DMS53 treated with DMSO at 0.1 percent for 48 hours (cell line): ENCODE data around the gene CAGE1.
A peak's percentile ranks its signal among the peaks of the same experiment; 100 is the strongest.
"Not testable (repeated sequence)": the region's sequence is repeated elsewhere in the genome, so short reads cannot be mapped to it uniquely, and the experiment has no call there.

Source experiments
- DNase-seq: peaks from one replicate; lab custom pipeline; 2025; ENCODE audit not compliant: unreplicated experiment; lab: John Stamatoyannopoulos, UW

Gene CAGE1

DNA sequence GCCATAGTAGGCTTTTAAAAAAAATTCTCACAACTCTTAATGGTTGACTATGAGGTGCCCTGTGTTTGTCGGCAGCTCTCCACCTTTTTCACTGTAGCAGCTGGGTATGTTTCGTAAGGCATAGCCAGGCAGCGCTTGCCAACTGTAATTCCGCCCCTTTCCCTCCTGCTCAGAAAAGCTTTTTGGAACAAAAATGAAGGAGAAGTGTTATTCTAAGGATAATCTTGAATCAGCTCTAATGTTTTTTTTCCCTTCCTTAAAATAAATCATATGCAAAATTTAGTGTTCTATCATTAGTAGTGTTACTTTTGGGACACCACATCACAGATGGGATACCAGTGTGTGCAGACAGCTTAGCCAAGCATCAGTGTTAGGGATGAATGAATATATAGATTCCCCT is 21.3 kb upstream of the CAGE1 start:
- no peak for DNase-seq

DNA sequence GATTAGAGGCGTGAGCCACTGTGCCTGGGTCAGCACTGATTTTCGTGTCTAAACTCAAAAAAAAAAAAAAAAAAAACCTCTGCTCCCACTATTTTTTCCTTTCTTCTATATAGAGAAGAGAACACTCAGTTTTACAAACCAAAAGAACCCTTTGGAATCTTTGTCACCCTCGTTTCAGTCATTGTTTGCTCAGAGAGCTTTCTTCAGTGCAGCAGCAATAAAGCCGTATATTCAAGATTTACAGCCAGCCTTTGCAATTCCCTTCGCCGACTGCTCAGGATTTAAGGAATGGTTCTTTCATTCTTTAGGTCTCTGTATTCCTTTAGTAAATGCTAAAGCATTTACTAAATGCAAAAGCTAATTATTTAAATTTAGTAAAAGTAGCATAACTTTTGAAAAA is 20.2 kb upstream of the CAGE1 start:
- no peak for DNase-seq

DNA sequence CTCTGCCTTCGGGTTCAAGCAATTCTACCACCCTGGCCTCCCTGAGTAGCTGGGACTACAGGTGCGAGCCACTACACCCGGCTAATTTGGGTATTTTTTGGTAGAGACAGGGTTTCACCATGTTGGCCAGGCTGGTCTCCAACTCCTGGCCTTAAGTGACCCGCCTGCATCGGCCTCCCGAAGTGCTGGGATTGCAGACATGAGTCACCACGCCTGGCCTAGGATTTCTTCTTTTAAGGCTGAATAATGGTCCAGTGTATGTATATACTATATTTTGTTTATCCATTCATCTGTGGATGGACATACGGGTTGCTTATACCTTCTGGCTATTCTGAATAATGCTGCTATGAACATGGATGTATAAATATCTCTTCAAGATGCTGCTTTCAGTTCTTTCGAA is 17.2 kb upstream of the CAGE1 start:
- DNase-seq, result no peak

DNA sequence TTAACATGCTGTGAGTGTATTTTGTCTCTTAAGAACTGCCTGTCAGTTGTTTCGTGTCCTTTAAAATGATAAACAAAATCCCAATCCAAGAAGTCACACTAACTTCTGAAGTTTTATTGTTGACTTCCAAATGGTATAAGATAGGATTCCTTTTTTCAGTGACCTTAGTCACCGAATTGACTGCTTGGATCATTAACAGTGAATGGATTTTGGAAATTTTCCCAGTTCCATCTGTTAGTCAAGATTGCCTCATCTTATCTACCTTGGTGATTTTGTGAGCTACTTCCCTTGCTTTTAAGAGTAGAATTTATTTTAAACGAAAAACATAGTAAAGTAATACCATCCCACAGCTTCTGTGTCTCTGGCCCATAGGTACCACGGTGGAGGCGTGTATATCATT is 15.0 kb upstream of the CAGE1 start:
- no peak for DNase-seq

DNA sequence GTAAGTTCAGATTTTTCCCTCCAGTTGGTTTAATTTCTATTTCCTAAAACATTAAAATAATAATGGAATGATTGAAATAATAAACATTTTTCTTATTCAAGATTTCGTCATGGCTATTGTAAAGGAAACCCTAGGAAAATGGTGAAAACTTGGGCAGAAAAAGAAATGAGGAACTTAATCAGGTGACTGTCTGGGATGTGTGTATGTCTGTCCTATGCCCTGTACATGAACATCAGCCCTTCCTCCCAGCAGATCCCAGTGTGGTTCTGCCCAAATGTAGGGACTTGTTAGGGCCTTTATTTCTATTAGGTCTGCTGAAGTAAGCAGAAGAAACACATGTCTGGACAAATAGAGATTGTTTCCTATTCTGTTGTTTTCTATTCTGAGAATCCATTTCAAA is 13.2 kb upstream of the CAGE1 start:
- no peak for DNase-seq

DNA sequence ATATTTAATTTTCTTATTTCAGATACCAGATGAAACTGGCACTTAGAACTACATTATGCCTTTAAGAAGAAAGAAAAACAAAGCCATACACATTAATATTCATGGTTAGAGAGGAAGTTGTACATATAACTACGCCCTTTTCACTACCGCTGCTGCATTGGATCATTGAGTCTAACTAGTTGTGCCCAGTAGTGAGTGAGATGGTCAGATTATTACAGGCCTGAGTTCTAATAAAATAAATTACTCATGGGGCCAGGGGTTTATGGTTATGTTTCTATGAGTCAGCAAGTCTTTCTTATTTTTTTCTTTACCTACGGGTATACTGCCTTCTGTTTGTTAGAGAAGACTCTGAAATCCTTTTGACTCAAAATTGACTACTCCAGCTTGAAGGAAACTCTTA is 11.5 kb upstream of the CAGE1 start:
- no peak for DNase-seq

DNA sequence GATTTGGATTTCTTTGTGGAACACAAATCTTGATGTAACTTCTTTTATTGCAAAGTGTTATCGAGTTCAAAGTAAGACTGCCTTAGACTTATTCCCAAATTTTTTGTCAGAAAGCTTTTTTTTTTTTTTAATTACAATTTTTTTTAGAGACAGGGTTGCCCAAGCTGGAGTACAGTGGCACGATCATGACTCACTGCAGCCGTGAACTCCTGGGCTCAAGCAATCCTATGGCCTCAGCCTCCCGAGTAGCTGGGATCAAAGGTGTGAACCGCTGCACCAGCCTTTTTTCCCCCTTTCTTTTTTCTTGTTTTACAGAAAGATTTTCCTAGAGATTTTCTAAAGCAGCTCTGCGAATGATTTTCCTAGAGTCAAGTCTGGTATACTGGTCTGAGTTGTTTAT is 2.9 kb upstream of the CAGE1 start:
- no peak for DNase-seq

DNA sequence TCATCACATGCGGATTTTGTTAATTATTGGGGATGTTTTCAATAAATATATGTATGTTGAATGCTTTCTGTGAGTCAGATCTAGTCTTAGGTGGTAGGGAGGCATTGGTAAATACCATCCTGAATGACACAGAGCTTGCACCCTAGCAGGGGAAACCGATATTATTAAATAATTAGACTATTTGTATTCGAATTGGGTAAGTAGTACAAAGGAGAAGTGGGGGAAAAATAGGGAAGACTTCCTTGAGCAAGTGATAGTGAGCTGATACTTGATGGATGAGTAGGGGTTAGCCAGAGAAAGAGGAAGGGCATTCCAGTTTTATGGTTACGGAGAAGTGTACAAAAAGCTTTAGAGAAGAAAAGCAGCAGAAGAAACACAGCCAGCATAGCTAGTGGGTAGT is 1.6 kb upstream of the CAGE1 start:
- DNase-seq, result no peak

DNA sequence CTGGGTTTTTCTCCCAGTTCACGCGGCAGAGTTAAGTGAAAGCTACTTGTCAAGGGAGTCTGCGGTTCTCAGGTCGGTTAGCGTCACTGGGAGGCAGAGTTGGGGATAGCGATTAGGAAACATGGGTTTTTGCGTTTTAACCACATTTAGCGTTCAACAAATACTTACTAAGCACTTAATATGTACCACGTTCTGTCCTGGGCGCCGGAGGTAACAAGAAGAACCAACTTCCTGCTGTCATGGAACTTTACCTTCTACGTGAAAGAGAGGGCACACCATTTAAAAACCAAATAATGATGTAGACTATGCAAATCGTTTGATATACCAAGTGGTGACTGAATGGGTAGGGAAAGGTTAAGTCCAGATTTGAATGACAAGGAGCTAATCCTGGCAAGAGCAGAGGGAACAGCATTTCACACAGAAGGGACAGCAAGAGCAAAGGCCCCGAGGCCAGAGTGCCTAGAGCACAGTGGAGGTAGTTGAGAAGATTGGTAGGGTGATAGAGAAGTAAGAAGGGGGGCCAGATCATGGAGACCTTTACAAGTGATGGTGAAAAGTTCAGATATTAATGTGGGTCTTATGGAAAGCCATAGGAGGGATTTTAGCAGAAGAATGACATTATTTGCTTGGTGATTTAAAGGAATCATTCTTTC is 810 bp upstream of the CAGE1 start:
- DNase-seq, result no peak

DNA sequence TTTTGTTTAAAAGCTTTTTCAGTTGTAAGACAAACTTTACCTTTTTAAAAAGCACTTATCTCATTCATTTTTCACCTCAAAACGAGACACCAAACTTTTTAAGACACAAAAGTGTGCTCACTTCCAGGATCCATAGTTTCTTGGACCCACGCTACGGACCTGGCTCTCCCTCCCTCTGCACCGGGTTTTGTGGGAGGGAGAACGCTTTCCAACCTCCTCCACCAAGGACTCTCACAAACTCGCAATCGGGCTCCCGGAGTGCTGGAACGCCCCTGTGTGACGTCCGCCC is 436 bp downstream of the CAGE1 start:
- DNase-seq, result peak; percentile 71

DNA sequence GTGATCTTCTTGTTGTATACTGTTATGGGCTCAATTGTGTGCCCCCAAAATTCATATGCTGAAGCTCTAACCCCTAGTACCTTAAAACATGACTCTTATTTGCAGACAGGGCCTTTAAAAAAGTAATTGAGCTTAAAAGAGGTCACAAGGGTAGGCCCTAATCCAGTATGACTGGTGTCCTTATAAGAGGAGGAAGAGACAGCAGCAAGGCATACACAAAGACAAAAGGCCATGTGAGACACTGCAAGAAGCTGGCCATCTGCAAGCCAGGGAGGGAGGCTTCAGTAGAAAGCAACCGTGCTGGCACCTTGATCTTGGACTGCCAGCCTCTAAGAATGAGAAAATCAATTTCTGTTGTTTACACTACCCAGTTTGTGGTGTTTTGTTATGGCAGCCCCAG is 8.4 kb downstream of the CAGE1 start:
- DNase-seq, result no peak

DNA sequence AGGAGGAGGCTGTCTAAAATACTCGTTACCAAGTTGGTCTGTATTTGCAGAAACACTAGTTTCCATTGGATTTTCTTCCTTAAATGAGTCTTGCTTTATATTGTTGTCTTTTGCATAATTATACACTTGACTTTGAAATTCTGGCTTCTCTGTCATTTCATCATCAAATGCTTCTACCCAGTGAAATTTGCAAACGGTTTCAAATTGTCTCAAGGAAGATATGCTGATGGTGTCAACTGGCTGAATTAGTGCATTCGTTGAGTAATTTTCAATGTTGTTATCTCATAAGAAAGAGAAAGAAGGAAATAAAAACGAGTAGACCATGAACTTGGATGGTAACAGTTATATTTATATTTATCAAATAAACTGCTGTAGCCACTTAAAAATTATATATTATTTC is 10.8 kb downstream of the CAGE1 start:
- DNase-seq, result no peak

DNA sequence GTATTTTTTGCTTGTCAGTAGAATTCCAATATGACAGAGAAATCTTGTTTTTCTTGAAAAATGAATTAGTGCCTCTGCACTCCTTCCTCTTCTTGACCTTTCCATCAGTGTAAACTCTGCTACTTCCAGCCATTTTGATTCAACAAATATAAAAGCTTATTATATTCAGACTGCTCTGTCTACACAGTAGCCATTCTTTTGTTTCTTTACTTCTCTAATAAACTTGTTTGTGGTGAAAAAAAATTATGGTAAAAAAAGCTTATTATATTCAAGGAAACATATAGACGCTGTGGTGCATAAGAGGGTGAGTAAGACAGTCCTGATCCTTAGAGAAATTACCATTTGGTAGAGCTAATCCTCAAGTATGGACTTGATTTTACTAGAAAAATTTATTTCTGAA is 11.6 kb downstream of the CAGE1 start:
- no peak for DNase-seq

DNA sequence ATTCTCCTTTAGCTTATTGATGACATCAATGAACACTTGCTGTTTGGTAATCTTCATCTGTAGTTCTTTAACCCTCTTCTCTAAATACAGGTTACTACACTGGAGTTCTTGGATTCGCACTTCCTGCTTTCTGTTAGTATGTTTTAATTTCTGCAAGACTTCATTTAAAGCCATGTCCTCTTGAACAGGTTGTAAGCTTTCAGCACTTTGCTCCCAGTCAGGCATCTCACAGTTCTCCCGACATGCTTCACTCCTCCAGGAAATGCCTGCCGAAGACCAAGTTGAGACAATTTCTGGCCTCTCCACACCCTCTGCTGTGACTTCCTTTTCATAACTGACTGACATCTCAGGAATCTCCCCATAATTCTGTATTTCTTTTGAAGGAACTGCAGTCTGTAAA is 15.8 kb downstream of the CAGE1 start:
- no peak for DNase-seq

DNA sequence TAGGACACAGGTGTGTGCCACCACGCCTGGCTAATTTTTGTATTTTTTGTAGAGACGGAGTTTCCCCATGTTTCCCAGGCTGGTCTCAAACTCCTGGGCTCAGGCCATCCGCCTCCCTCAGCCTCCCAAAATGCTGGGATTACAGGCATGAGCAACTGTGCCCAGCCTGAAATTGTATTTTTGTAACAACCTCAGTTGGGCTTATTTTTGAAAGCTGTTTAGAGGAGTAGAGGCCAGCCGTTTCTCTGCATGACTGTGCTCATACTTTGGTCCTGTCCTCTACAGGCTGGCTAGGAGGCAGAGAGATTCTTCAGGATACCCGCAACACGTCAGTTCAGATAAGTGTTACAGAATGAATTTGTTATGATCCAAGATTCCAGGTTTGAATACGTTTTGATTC is 22.1 kb downstream of the CAGE1 start:
- no peak for DNase-seq

DNA sequence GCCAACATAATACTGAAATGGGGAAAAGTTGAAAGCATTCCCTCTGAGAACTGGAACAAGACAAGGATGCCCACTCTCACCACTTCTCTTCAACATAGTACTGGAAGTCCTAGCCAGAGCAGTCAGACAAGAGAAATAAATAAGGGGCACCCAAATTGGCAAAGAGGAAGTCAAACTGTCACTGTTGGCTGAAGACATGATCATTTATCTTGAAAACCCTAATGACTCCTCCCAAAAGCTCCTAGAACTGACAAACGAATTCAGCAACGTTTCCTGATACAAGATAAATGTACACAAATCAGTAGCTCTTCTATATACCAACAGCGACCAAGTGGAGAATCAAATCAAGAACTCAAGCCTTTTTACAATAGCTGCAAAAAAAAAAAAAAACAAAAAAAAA is 37.6 kb downstream of the CAGE1 start:
- not testable (repeated sequence) for DNase-seq

DNA sequence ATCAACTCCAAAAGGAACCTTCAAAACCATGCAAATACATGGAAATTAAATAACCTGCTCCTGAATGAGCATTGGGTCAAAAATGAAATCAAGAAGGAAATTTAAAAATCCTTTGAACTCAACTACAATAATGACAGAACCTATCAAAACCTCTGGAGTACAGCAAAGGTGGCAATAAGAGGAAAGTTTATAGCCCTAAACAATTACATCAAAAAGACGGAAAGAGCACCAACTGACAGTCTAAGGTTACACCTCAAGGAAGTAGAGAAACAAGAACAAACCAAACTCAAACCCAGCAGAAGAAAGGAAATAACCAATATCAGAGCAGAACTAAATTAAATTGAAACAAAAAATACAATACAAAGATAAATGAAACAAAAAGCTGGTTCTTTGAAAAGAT is 39.0 kb downstream of the CAGE1 start:
- not testable (repeated sequence) for DNase-seq

DNA sequence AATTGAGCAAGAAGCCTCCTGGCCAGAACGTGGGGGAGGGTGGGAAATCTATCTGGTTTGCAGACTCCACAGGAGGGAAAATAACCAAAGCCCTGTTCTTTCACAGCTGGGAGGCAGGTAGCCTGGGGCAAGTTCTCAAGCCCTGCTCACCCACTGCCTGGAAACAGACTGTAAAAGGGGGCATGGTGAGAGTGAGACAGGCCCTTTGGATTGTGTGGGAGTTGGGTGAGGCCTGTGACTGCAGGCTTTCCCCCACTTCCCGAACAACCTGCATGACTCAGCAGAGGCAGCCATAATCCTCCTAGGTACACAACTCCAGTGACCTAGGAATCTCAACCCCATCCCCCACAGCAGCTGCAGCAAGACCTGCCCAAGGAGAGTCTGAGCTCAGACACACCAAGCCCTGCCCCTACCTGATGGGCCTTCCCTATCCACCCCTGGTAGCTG is 42.0 kb downstream of the CAGE1 start:
- peak; percentile 54 for DNase-seq

DNA sequence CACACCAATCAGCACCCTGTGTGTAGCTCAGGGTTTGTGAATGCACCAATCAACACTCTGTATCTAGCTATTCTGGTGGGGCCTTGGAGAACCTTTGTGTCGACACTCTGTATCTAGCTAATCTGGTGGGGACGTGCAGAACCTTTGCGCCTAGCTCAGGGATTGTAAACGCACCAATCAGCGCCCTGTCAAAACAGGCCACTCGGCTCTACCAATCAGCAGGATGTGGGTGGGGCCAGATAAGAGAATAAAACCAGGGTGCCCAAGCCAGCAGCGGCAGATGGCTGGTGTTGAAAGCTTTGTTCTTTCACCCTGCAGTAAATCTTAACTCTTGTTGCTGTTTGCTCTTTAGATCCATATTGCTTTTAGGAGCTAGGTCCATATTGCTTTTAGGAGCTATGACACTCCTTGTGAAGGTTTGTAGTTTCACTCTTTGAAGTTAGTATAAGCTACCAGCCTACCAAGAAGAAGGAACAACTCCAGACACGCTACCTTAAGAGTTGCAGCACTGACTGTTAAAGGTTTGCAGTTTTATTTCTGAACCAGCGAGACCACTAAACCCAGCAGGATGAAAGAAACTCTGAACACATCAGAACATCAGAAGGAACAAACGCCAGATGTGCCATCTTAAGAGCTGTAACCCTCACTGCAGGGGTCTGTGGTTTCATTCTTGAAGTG is 44.6 kb downstream of the CAGE1 start:
- DNase-seq, result not testable (repeated sequence)

DNA sequence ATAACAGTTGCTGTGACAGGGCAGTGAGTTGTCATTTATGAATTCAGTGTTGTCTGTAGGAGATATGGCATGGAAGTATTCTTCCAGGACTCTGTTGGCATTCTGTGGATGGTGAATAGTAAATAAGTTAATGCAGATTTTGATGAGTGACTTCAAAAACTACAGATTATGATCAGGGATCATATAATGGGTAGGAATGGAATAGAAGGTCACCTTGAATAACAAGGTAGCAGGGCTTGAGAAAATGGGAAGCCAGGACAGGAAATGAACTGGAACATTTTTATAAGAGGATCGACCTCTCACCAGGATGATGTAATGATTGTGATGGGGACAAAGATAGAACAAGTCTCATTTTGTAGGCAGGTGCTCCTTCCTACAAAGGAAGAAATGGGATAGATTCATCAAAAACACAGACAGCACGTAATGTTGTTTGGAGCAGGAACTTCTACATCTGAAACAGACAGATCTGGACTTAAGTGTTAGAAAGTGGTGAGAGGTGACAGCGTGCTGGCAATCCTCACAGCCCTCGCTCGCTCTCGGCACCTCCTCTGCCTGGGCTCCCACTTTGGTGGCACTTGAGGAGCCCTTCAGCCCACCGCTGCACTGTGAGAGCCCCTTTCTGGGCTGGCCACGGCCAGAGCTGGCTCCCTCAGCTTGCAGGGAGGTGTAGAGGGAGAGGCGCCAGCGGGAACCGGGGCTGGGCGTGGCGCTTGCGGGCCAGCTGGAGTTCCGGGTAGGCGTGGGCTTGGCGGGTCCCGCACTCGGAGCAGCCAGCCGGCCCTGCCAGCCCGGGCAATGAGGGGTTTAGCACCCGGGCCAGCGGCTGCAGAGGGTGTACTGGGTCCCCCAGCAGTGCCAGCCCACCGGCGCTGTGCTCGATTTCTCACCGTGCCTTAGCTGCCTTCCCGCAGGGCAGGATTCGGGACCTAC is 45.7 kb downstream of the CAGE1 start:
- no peak for DNase-seq

DNA sequence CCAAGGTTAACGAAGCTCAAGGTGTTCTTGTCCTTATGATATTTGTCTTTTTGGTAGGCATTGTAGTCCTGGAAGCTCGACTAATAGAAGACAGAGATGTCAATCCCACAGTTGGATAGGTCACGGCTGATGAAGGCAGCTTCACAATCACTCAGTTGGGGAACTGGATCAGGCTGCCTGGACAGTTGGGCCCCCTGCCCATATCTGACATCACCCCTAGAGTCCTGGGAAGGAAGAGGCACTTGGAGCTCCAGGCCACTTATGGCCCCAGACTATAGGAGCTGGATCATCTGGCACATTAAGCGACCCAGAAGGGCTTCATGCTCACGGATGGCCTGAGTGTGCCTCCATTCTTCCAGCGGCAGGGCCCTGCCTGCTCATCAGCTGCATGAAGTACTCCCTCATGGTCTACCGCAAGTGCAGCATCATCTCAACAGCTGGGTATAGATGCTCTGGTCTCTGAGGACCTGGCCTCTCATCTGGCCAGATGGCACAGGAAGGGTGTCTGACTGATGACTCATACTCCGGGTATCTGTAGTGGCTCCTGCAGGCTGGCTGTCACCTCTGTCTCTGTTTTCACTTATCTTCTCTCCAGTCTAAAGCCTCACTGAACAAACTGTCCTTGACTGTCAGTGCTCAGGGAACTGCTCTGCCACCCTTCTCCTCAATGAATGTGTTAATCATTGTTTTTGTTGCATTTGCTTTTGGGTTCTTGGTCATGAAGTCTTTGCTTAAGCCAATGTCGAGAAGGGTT is 47.4 kb downstream of the CAGE1 start:
- DNase-seq, result peak; percentile 96
